HFFc6 (cell line): ENCODE measurements around the gene MAN1B1. TPM values are rescaled to one million over a fixed set of nuclear protein-coding genes. Genes with fewer than 3 reads are reported as not detected.

Source experiments
- DNase-seq: peaks from one replicate; pipeline ENCODE4 v3.0.0-alpha.2; 2018
- H3K27ac Mint-ChIP-seq: 2 replicates; pipeline ENCODE4 v1.8.0; 2020; ENCODE audit warnings: mild to moderate bottlenecking, mixed read lengths
- H3K27me3 Mint-ChIP-seq: 2 replicates; pipeline ENCODE4 v1.8.0; 2021; ENCODE audit warnings: mild to moderate bottlenecking, moderate library complexity, mixed read lengths; ENCODE audit not compliant: insufficient read depth
- H3K36me3 Mint-ChIP-seq: 2 replicates; pipeline ENCODE4 v1.8.0; 2021; ENCODE audit warnings: low read depth, mixed read lengths
- H3K4me1 Mint-ChIP-seq: 2 replicates; pipeline ENCODE4 v1.8.0; 2020; ENCODE audit warnings: low read depth, mixed read lengths
- H3K4me3 Mint-ChIP-seq: 2 replicates; pipeline ENCODE4 v1.8.0; 2020; ENCODE audit warnings: mild to moderate bottlenecking, moderate library complexity, mixed read lengths
- H3K9me3 Mint-ChIP-seq: 2 replicates; pipeline ENCODE4 v1.8.0; 2020; ENCODE audit warnings: mild to moderate bottlenecking, mixed read lengths
- total RNA-seq, 6 experiments: library from RNA; stranded (reverse); fragmentation: NEBNext Ultra II Directional; extraction: Animal tissue kit (Norgen Biotek cat#: 25700); gene quantifications; 2 replicates in 1 of 6; 3 replicates in 5 of 6; pipeline ENCODE4 v1.2.3, GENCODE V29; 2021
- TF ChIP-seq, protein P1 (sequence below): fragments of 200-600 bp; sonication (generic); IDR thresholded peaks from 2 replicates; pipeline ENCODE4 v1.5.0; 2021; ENCODE audit warnings: antibody characterized with exemption, mild to moderate bottlenecking

Gene MAN1B1
- total RNA-seq, 6 experiments from 2014 or later: 70.1 to 90.2 (median 77.6) TPM

DNA sequence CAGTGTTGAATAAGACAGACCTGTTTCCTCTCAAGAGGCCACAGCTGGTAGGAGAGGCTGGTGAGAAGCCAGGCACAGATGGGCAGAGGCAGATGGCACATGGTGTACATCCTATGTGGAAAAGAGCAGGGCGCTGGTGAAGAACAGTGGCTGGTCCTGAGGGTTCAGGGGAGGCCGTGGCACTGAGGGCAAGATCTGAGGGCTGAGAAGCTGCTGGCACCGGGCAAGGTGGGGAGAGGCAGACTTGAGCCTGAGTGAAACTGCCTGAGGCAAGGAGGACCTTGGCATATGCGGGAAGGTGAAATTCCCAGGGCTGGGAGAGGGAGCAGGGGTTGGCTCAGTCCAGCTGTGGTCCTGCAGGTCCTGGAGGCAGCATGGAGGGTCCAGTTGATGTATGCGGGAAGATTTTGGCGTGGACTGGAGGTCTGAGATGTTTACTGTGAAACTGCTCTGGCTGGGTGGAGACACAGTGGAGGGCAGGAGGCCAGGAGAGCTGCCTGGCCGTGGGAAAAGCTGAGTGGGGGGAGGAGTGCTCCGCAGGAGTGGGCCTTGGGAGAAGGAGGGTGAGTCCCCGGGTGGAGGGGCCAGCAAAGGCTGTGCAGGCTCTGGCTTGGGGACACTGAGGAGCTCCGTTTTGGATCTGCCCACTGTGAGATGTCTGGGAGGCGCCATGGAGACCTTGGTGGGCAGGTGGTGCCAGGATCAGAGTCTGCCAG lies 2.6 kb downstream of the MAN1B1 start:
- Mint-ChIP-seq H3K27ac (no peak overlapping the region), H3K4me1 (peaks cover 34% of the 10 kb centered on the region), H3K27me3 (no peaks in the 10 kb centered on the region; the same call in none of the 2 replicates), H3K4me3 (no peak overlapping the region), H3K36me3 (peaks cover 9% of the 10 kb centered on the region; the same call in 1 of the 2 replicates), H3K9me3 (no peaks in the 10 kb centered on the region)
- DNase-seq: no peak
- TF ChIP-seq, protein P1, sequence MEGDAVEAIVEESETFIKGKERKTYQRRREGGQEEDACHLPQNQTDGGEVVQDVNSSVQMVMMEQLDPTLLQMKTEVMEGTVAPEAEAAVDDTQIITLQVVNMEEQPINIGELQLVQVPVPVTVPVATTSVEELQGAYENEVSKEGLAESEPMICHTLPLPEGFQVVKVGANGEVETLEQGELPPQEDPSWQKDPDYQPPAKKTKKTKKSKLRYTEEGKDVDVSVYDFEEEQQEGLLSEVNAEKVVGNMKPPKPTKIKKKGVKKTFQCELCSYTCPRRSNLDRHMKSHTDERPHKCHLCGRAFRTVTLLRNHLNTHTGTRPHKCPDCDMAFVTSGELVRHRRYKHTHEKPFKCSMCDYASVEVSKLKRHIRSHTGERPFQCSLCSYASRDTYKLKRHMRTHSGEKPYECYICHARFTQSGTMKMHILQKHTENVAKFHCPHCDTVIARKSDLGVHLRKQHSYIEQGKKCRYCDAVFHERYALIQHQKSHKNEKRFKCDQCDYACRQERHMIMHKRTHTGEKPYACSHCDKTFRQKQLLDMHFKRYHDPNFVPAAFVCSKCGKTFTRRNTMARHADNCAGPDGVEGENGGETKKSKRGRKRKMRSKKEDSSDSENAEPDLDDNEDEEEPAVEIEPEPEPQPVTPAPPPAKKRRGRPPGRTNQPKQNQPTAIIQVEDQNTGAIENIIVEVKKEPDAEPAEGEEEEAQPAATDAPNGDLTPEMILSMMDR: no peak

DNA sequence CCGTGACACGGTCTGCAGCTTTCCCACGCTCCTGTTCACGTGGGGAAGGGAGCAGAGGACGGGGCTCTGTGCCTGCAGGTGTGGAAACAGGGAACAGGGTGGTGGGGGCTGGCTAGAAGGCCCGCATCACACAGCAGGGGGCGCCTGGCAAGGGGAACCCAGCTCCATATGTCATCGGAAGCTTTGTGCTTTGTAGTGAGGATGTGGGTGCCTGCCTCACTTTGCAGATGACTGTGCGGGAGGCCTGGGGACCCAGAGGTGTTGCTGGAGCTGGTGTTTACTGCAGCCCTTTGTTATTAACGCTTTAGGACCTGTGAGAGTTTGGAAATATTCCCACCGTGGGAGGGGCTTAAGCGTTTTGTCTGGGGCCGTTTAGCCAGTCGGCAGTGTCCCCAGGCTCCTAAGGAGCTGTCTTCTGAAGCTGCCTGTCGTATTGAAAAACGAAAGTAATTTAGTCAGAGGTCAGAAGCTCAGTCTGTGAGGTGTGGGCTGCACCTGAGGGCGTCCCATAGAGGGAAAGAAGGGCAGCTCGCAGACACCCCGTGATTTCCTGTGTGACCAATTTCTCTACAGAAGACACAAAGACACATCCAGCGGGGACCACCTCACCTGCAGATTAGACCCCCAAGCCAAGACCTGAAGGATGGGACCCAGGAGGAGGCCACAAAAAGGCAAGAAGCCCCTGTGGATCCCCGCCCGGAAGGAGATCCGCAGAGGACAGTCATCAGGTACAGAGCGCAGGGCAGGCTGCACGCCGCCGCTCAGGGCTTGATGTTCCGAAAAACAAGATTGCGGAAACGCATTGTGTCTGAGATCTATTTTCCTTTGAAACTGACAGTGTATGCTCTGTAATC lies 9.1 kb downstream of the MAN1B1 start:
- Mint-ChIP-seq H3K27ac (no peak overlapping the region), H3K4me3 (no peak overlapping the region), H3K27me3 (no peaks in the 10 kb centered on the region), H3K4me1 (no peaks in the 10 kb centered on the region), H3K36me3 (peaks cover 22% of the 10 kb centered on the region), H3K9me3 (no peaks in the 10 kb centered on the region)
- DNase-seq: no peak
- TF ChIP-seq, protein P1: peak; percentile 43; the same call in 1 of the 2 replicates

DNA sequence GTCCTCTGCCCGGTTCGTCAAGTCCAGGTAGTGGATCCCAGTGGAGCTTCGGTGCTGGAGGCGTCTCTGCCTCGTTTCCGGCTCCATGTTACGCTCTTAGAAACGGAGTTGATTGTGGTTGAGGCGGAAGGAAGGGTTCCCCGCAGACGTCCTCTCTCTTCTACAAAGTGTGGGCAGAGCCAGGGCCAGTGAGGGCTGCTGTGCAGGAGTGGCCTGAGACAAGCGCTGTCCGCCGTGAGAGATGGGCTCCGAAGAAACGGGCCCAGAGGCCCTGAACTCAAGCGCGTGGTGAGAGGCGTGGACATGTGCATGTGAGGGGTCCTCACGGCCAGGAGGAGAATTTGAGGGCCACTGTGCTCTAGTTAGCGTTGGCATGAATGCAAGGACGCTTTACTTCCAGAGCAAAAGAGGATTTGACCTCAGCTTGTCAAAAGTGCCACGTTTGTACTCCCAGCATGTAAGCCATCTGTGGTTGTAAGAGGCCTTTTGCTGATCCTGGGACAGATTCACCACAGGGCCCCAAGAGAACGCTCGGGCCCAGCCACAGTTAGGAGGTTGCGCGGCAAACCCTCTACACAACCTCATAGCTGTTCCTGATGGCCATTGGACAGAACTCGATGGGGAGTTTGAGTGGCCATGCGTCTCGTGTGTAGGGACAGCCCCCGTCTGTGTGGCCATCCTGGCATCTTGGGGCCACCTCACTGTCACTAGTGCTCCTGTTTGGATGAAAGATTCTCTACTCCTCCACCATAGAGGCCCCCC lies 10.2 kb downstream of the MAN1B1 start:
- H3K4me1 Mint-ChIP-seq: no peaks in the 10 kb centered on the region
- H3K27me3 Mint-ChIP-seq: no peaks in the 10 kb centered on the region
- H3K4me3 Mint-ChIP-seq: no peak overlapping the region
- DNase-seq: no peak
- TF ChIP-seq, protein P1: no peak
- H3K27ac Mint-ChIP-seq: no peak overlapping the region
- no peaks in the 10 kb centered on the region for H3K9me3 Mint-ChIP-seq
- H3K36me3 Mint-ChIP-seq: peaks cover 22% of the 10 kb centered on the region

DNA sequence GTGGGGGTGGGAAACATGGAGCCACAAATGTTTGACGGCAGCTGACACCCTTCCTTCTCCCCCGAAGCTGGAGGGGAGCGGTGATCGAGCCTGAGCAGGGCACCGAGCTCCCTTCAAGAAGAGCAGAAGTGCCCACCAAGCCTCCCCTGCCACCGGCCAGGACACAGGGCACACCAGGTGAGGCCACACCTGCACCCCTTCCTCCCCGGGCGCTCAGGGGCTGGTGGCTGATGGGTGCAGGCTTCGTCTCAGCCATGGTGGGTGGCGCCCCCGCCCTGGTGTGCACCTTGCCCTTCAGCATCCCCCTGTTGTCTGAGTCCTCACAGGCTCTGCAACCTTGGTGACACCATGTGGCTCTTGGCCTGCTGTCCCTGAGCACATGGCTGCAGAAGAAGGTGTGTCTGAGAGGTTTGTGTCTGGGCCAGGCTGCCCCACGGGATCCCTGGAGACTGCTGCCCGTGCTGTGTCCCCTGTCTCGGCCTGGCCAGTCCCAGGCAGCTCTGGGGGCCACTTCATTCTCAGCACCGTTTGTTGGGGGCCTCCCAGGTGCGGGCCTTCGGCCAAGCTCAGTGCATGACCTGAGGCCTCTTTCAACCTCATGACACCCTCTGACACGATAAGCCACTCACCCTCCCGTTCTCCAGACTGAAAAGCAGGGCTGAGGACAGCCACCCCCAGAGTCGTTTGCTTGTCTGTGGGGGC lies 11.1 kb downstream of the MAN1B1 start:
- H3K36me3 Mint-ChIP-seq: peaks cover 22% of the 10 kb centered on the region
- H3K4me3 Mint-ChIP-seq: no peak overlapping the region
- H3K4me1 Mint-ChIP-seq: no peaks in the 10 kb centered on the region
- TF ChIP-seq, protein P1: no peak
- H3K9me3 Mint-ChIP-seq: no peaks in the 10 kb centered on the region
- DNase-seq: no peak
- no peak overlapping the region for H3K27ac Mint-ChIP-seq
- H3K27me3 Mint-ChIP-seq: no peaks in the 10 kb centered on the region

DNA sequence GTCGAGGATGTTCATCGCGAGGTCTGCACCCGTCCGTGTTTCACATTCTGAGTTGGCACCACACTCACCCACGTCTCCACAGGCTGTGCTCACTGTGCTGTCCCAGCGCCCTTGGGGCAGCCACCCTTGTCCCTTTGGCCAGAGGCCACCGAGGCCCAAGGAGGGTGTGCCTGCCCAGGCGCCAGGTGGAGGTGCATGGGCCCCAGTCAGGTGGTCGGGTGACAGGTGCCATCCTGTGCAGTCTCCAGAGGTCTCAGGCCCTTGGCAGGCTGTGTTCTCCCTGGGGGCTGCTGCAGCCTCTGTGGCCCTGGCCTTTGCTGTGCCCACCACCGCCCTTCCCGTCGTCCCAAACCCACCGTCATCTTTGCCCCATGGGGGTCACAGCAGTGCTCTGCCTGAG lies 12.4 kb downstream of the MAN1B1 start:
- no peak overlapping the region for H3K4me3 Mint-ChIP-seq
- H3K27me3 Mint-ChIP-seq: no peaks in the 10 kb centered on the region; the same call in 1 of the 2 replicates
- no peaks in the 10 kb centered on the region for H3K4me1 Mint-ChIP-seq
- H3K27ac Mint-ChIP-seq: no peak overlapping the region
- peaks cover 19% of the 10 kb centered on the region for H3K36me3 Mint-ChIP-seq
- DNase-seq: no peak
- H3K9me3 Mint-ChIP-seq: no peaks in the 10 kb centered on the region
- TF ChIP-seq, protein P1: no peak
